HG02610 (cell line): ENCODE measurements around the gene GLMP.
A peak's percentile ranks its signal among the peaks of the same experiment; 100 is the strongest.

Experiments used
- ATAC-seq: cut with Tn5 transposase; IDR thresholded peaks from one replicate; pipeline ENCODE4 v1.9.1; 2021; ENCODE audit warnings: mild to moderate bottlenecking, moderate library complexity; ENCODE audit not compliant: unreplicated experiment

Gene GLMP

GRCh38 chr1:156286061-156286460, 9.4 kb downstream of the GLMP start:
- no peak for ATAC-seq

- ATAC-seq = no peak
These were observed 10.0 kb downstream of the GLMP start for GRCh38 chr1:156285437-156285836.

GRCh38 chr1:156284757-156285156, 10.7 kb downstream of the GLMP start:
- no peak for ATAC-seq

GRCh38 chr1:156284112-156284511, 11.4 kb downstream of the GLMP start, which contains the start of gene TMEM79:
Gene TMEM79, plus strand, starts transcription at chr1:156284325. Its CDS starts 902 bp downstream, at chr1:156285227.
- ATAC-seq = no peak

- no peak for ATAC-seq
These were observed 12.0 kb downstream of the GLMP start for GRCh38 chr1:156283521-156283920.

GRCh38 chr1:156282479-156283222, 12.8 kb downstream of the GLMP start, which contains the start of gene SMG5:
Gene SMG5, minus strand, starts transcription at chr1:156282825. Its CDS starts 145 bp downstream, at chr1:156282680.
- ATAC-seq = peak; percentile 74

GRCh38 chr1:156281693-156282478, 13.6 kb downstream of the GLMP start:
- no peak for ATAC-seq

GRCh38 chr1:156281281-156281680, 14.2 kb downstream of the GLMP start:
- ATAC-seq = peak; percentile 37

GRCh38 chr1:156279837-156280236, 15.6 kb downstream of the GLMP start:
- no peak for ATAC-seq

GRCh38 chr1:156276966-156277381, 18.5 kb downstream of the GLMP start:
- ATAC-seq = no peak

GRCh38 chr1:156276532-156276931, 18.9 kb downstream of the GLMP start:
- no peak for ATAC-seq

GRCh38 chr1:156270314-156270713, 25.2 kb downstream of the GLMP start:
- no peak for ATAC-seq

- ATAC-seq = no peak
These were observed 27.1 kb downstream of the GLMP start for GRCh38 chr1:156268336-156268735.

- no peak for ATAC-seq
These were observed 29.4 kb downstream of the GLMP start for GRCh38 chr1:156266051-156266450.

GRCh38 chr1:156263288-156263655, 32.2 kb downstream of the GLMP start:
- no peak for ATAC-seq

GRCh38 chr1:156262461-156263287, 32.8 kb downstream of the GLMP start:
- no peak for ATAC-seq

- no peak for ATAC-seq
These were observed 34.6 kb downstream of the GLMP start for GRCh38 chr1:156260896-156261295.

- no peak for ATAC-seq
These were observed 35.7 kb downstream of the GLMP start for GRCh38 chr1:156259805-156260204.

- ATAC-seq = no peak
These were observed 36.6 kb downstream of the GLMP start for GRCh38 chr1:156258859-156259258.

GRCh38 chr1:156257711-156258110, 37.8 kb downstream of the GLMP start:
- ATAC-seq = no peak

- ATAC-seq = no peak
These were observed 41.8 kb downstream of the GLMP start for GRCh38 chr1:156253634-156254033.
